HepG2 (cell line): ENCODE data around the gene FAM171A2. TPM values are rescaled to one million over a fixed set of nuclear protein-coding genes. Genes with fewer than 3 reads are reported as not detected.

ENCODE experiments used
- ATAC-seq: fragments of 200-7000 bp; cut with Tn5 transposase; 3 replicates; pipeline ENCODE4 v1.9.1; 2020; ENCODE audit warnings: mild to moderate bottlenecking, moderate library complexity
- BruUV-seq: library from RNA; stranded (reverse); fragments of 400-500 nt; replicated peaks from 2 replicates; lab custom pipeline; 2021; lab: Mats Ljungman, UMichigan
- CTCF ChIA-PET: fragments of 300-600 bp; formaldehyde crosslinking; extraction: SDS; loops from one replicate; lab custom pipeline; 2021; ENCODE audit warnings: low total read pairs, inconsistent platforms, low intra/inter-chr PET ratio; lab: Yijun Ruan, JAX
- POLR2A ChIA-PET: fragments of 350-600 bp; sonication (Branson Sonifier 250); formaldehyde crosslinking; loops from one replicate; lab custom pipeline; 2020; ENCODE audit warnings: antibody characterized with exemption, inconsistent platforms; lab: Yijun Ruan, JAX
- DNase-seq: peaks from one replicate; pipeline ENCODE4 v3.0.0-alpha.2; 2015; ENCODE audit warnings: low spot score
- FAIRE-seq: peaks from 3 replicates; lab custom pipeline; 2011; peaks lifted over from hg19 to GRCh38; lab: Jason Lieb, UNC
- H2AFZ ChIP-seq: one replicate; pipeline ENCODE4 v1.6.1; 2011; ENCODE audit warnings: low read length, inconsistent platforms
- H3K27ac ChIP-seq: fragments of 300-600 bp; 3 replicates; pipeline ENCODE4 v1.8.0; 2011; ENCODE audit warnings: mixed run types, mild to moderate bottlenecking, mixed read lengths, low read length, inconsistent platforms; ENCODE audit not compliant: insufficient read depth; ENCODE audit errors: extremely low read length
- H3K27me3 ChIP-seq, 2 experiments: fragments of 200-600 bp in 1 of 2; 2 replicates in 1 of 2; 3 replicates in 1 of 2; pipeline versions ENCODE4 v1.6.0 to v1.8.0; 2011; ENCODE audit warnings: low read length in 2 of 2, mild to moderate bottlenecking in 2 of 2, moderate library complexity in 2 of 2, inconsistent platforms in 1 of 2; ENCODE audit not compliant: insufficient read depth in 2 of 2, control insufficient read depth in 1 of 2
- H3K36me3 ChIP-seq, 2 experiments: fragments of 200-600 bp in 1 of 2; replicated peaks in 1 of 2; 2 replicates in 1 of 2; 3 replicates in 1 of 2; pipeline versions ENCODE4 v1.5.1 to v1.8.0; 2011; ENCODE audit warnings: low read length in 2 of 2, inconsistent platforms in 1 of 2; ENCODE audit not compliant: insufficient read depth in 2 of 2, control insufficient read depth in 1 of 2
- H3K4me1 ChIP-seq: 2 replicates; pipeline ENCODE4 v1.5.1; 2012; ENCODE audit warnings: low read length, inconsistent platforms; ENCODE audit not compliant: insufficient read depth
- H3K4me2 ChIP-seq: 2 replicates; pipeline ENCODE4 v1.6.0; 2011; ENCODE audit warnings: low read depth, low read length, inconsistent platforms
- H3K4me3 ChIP-seq, 3 experiments: fragments of 200-600 bp in 1 of 3; sonication (generic), shearing (Covaris generic) in 1 of 3; replicated peaks in 1 of 3; 2 replicates each; pipeline ENCODE4 v1.5.1; 2011 to 2016; ENCODE audit warnings: low read length in 3 of 3, inconsistent platforms in 2 of 3, low read depth in 2 of 3, mild to moderate bottlenecking in 2 of 3, control low read depth in 1 of 3, mixed read lengths in 1 of 3; ENCODE audit not compliant: insufficient read depth in 1 of 3
- H3K79me2 ChIP-seq: one replicate; pipeline ENCODE4 v1.6.1; 2011; ENCODE audit warnings: low read length, inconsistent platforms; ENCODE audit not compliant: insufficient read depth
- H3K9ac ChIP-seq: 2 replicates; pipeline ENCODE4 v1.6.0; 2011; ENCODE audit warnings: mild to moderate bottlenecking, low read depth, low read length, inconsistent platforms; ENCODE audit not compliant: insufficient read depth
- H3K9me3 ChIP-seq: 2 replicates; pipeline ENCODE4 v1.5.1; 2012; ENCODE audit warnings: mild to moderate bottlenecking, low read length
- H4K20me1 ChIP-seq: 2 replicates; pipeline ENCODE4 v1.6.0; 2011; ENCODE audit warnings: inconsistent platforms, mild to moderate bottlenecking, low read length, moderate library complexity; ENCODE audit not compliant: insufficient read depth
- BORCS8-MEF2B ChIP-seq: sonication (generic); formaldehyde crosslinking; IDR thresholded peaks from 2 replicates; pipeline ENCODE4 v1.8.0; 2022; ENCODE audit warnings: mild to moderate bottlenecking, missing genetic modification reagents
- ISL2 ChIP-seq: sonication (generic); formaldehyde crosslinking; IDR thresholded peaks from 2 replicates; pipeline ENCODE4 v1.5.0; 2020; ENCODE audit warnings: missing genetic modification reagents
- KLF16 ChIP-seq, 2 experiments: sonication (generic) in 1 of 2; formaldehyde crosslinking in 1 of 2; IDR thresholded peaks; 2 replicates each; pipeline versions ENCODE4 v1.6.1 to v1.8.0; 2016 to 2023; ENCODE audit warnings: missing genetic modification reagents in 2 of 2, missing compliant biosample characterization in 1 of 2
- MXD4 ChIP-seq: IDR thresholded peaks from 2 replicates; pipeline ENCODE4 v1.6.1; 2016; ENCODE audit warnings: mild to moderate bottlenecking, missing biosample characterization, missing genetic modification reagents
- SUZ12 ChIP-seq: fragments of 150-350 bp; IDR thresholded peaks from 2 replicates; pipeline ENCODE4 v1.6.1; 2014; ENCODE audit warnings: low read depth, low read length
- WGBS: methylation state at CpG from one replicate; pipeline ENCODE4 v1.1.6; 2017; ENCODE audit warnings: low lambda C conversion rate; 5-methylcytosine and 5-hydroxymethylcytosine counted together
- in situ Hi-C: cut with HindIII; loops from 2 replicates; pipeline ENCODE4 v1.10.0; 2017; ENCODE audit warnings: low pct_unique_long_range_greater_than_20kb; ENCODE audit not compliant: extremely low pct_ligation_motif_present
- intact Hi-C: fragments of 100-400 bp; cut with micrococcal nuclease; formaldehyde crosslinking; loops from one replicate; pipeline ENCODE4 v1.10.0; 2022; ENCODE audit not compliant: unreplicated experiment
- polyA plus RNA-seq, 8 experiments: library from polyadenylated mRNA; depleted of rRNA in 3 of 8; stranded (reverse) in 7 of 8; unstranded in 1 of 8; fragments of >200 nt; fragmentation: Illumina TruSeq in 4 of 8; extraction: Trizol in 4 of 8; gene quantifications; 2 replicates each; pipeline versions ENCODE4 v1.2.1 to v1.2.3, GENCODE V29; 2011 to 2016; ENCODE audit warnings: low read depth in 4 of 8, missing spikeins in 1 of 8, mixed read lengths in 1 of 8; ENCODE audit not compliant: insufficient read depth in 1 of 8
- total RNA-seq, 5 experiments: library from RNA; depleted of rRNA; stranded (reverse); fragments of >200 nt; fragmentation: Illumina TruSeq; extraction: Trizol; gene quantifications; 2 replicates each; pipeline ENCODE4 v1.2.3, GENCODE V29; 2016; ENCODE audit warnings: low read depth in 1 of 5
- TF ChIP-seq, protein P1 (sequence below): sonication (generic); formaldehyde crosslinking; IDR thresholded peaks from 2 replicates; pipeline ENCODE4 v1.5.0; 2020; ENCODE audit warnings: missing genetic modification reagents
- TF ChIP-seq, protein P2 (sequence below): sonication (generic); formaldehyde crosslinking; IDR thresholded peaks from 2 replicates; pipeline ENCODE4 v1.8.0; 2022; ENCODE audit warnings: missing genetic modification reagents, mild to moderate bottlenecking, inconsistent platforms, borderline replicate concordance
- TF ChIP-seq, protein P3 (sequence below): sonication (generic); formaldehyde crosslinking; conservative IDR thresholded peaks from 2 replicates; pipeline ENCODE4 v1.8.0; 2022; ENCODE audit warnings: low read depth, missing genetic modification reagents
- TF ChIP-seq, protein P4 (sequence below): sonication (generic); formaldehyde crosslinking; IDR thresholded peaks from 2 replicates; pipeline ENCODE4 v1.8.0; 2022; ENCODE audit warnings: mild to moderate bottlenecking, missing genetic modification reagents, moderate library complexity
- TF ChIP-seq, protein P5 (sequence below): IDR thresholded peaks from 2 replicates; pipeline ENCODE4 v1.6.1; 2018; ENCODE audit warnings: missing genetic modification reagents, mild to moderate bottlenecking, missing compliant biosample characterization

Gene FAM171A2
- total and polyA plus RNA-seq, 2 of the 13 experiments (the other 11 are each of a cell fraction or from before 2014, with no cell fraction given): 1.8 to 3.6 TPM

DNA sequence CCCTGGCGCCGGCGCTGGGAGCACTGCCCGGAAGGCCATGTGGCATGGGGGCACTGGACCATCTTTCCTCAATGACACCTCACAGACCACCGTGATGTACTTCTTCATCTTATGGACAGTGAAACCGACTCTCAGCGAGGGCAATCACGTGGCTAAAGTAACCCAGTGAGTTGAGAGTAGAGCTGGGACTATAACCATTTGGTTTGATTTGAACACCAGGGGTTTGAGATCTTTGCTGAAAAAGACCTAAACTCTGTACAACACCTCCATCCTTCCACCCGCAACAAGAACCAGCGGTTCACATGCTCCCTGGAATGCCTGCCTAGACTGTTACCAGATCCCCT lies 22.5 kb upstream of the FAM171A2 start (continued):
- TF ChIP-seq, protein P1, sequence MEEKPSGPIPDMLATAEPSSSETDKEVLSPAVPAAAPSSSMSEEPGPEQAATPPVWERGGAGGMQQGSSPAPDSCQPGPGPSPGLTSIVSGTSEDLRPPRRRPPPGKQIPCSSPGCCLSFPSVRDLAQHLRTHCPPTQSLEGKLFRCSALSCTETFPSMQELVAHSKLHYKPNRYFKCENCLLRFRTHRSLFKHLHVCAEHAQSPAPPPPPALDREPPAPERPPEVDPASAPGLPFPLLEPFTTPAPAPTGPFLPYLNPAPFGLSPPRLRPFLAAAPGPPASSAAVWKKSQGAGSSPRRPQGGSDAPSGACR (CRISPR knock-in tag): 0 out of 2 replicates have a peak, but pooled peaks have one; percentile 53
- TF ChIP-seq SUZ12: no peak

DNA sequence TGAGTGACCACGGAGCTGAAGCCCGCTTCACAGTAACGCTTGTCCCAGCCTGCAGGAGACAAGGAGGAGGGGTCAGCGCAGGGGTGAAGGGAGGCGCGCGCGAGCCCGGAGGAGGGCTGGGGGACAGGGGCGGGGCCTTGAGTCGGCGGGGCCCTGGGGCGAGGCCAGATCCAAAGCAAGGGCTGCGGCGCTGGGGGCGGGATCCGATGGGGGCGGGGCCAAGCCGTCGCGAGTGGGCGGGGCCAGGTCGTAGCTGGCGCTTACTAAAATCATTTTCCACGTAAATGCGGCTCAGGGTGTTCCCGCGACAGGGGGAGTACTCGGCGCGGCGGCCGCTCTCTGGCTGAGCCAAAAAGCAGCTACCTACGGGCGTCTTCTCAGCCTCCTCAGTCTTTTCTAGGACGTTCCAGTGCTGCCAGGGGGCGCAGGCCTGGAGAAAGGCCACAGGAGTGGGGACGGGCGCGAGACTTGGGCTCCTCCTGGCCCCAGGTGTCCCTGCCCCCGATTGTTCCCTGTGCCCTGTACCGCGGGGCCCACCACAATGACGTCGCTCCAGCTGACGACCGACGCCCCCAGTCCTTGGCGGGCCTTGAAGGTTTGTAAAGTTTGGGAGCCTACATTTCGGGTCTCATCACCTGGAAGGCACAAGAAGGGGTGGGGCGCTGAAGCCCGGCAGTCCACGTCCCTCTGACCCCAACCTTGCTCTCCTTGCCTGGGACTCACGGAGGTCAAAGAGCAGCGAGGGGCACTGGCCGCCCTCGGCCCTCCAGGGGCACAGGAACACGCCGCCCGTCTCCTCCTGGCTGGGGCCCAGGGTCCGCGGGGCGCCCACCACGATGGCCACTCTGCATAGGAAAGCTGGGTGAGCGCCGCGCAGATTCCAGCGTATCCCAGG lies 21.9 kb upstream of the FAM171A2 start:
- WGBS: 18% methylated on average over 38 of the region's 68 CpGs
- peak; percentile 4 for FAIRE-seq
- ATAC-seq: peak; percentile 73
- Histone ChIP-seq H3K4me1 (peaks cover 34% of the 10 kb centered on the region), H3K79me2 (no peaks in the 10 kb centered on the region), H3K36me3 (no peaks in the 10 kb centered on the region), H3K4me2 (peak overlapping the region; percentile 96), H3K9ac (peak overlapping the region; percentile 64), H3K9me3 (no peaks in the 10 kb centered on the region), H3K27me3 (peaks cover 15 to 54% of the 10 kb centered on the region in 2 experiments), H3K27ac (no peak overlapping the region), H2AFZ (peak overlapping the region; percentile 79), H4K20me1 (no peaks in the 10 kb centered on the region), H3K4me3 (peak overlapping the region; percentile 58 to 83 (median 61))
- DNase-seq: peak; percentile 65
- intact Hi-C loops (no loop called here), in situ Hi-C loops (no loop called here)
- TSS peak; percentile 54 for BruUV-seq
- ChIA-PET CTCF (interaction anchor here (0.8 kb wide), 1 partner anchor 138 kb away, joined by 3 read pairs; no protein-coding TSS in a partner anchor), POLR2A (interaction anchor here (0.5 to 2.0 kb wide), 13 partner anchors 10 to 812 kb away, joined by 3 to 12 read pairs (median 5); partner anchors contain the start of genes FAM171A2, GPATCH8 and GRN)
- 0 out of 2 replicates have a peak, but pooled peaks have one; percentile 45 for TF ChIP-seq ISL2 (CRISPR knock-in tag)
- TF ChIP-seq, protein P2, sequence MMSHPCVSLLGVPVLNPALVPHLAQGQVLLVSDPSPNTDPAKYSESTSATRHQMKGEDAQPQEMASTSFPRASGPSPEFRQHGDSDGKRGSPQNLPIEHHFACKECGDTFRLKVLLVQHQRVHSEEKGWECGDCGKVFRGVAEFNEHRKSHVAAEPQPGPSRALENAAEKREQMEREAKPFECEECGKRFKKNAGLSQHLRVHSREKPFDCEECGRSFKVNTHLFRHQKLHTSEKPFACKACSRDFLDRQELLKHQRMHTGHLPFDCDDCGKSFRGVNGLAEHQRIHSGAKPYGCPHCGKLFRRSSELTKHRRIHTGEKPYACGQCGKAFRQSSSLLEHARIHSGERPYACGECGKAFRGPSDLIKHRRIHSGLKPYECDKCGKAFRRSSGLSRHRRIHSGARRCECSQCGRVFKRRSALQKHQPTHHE: 0 out of 2 replicates have a peak, but pooled peaks have one; percentile 57
- 0 out of 2 replicates have a peak, but pooled peaks have one; percentile 58 for TF ChIP-seq BORCS8-MEF2B (CRISPR knock-in tag)
- 0 out of 2 replicates have a peak, but pooled peaks have one; percentile 46 for TF ChIP-seq MXD4 (CRISPR knock-in tag)
- TF ChIP-seq, protein P3, sequence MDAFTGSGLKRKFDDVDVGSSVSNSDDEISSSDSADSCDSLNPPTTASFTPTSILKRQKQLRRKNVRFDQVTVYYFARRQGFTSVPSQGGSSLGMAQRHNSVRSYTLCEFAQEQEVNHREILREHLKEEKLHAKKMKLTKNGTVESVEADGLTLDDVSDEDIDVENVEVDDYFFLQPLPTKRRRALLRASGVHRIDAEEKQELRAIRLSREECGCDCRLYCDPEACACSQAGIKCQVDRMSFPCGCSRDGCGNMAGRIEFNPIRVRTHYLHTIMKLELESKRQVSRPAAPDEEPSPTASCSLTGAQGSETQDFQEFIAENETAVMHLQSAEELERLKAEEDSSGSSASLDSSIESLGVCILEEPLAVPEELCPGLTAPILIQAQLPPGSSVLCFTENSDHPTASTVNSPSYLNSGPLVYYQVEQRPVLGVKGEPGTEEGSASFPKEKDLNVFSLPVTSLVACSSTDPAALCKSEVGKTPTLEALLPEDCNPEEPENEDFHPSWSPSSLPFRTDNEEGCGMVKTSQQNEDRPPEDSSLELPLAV (CRISPR knock-in tag): no peak
- TF ChIP-seq, protein P4, sequence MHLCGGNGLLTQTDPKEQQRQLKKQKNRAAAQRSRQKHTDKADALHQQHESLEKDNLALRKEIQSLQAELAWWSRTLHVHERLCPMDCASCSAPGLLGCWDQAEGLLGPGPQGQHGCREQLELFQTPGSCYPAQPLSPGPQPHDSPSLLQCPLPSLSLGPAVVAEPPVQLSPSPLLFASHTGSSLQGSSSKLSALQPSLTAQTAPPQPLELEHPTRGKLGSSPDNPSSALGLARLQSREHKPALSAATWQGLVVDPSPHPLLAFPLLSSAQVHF (CRISPR knock-in tag): 0 out of 2 replicates have a peak, but pooled peaks have one; percentile 39
- 0 out of 4 replicates have a peak, but pooled peaks of 1 of the 2 experiments have one; percentile 21 for TF ChIP-seq KLF16 (CRISPR knock-in tag; IDR thresholded peaks at IDR 0.05)
- TF ChIP-seq, protein P5, sequence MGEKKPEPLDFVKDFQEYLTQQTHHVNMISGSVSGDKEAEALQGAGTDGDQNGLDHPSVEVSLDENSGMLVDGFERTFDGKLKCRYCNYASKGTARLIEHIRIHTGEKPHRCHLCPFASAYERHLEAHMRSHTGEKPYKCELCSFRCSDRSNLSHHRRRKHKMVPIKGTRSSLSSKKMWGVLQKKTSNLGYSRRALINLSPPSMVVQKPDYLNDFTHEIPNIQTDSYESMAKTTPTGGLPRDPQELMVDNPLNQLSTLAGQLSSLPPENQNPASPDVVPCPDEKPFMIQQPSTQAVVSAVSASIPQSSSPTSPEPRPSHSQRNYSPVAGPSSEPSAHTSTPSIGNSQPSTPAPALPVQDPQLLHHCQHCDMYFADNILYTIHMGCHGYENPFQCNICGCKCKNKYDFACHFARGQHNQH (CRISPR knock-in tag): 0 out of 2 replicates have a peak, but pooled peaks have one; percentile 11
